ENCODE data around the gene OXNAD1. TPM values are rescaled to one million over a fixed set of nuclear protein-coding genes. Genes with fewer than 3 reads are reported as not detected.

OXNAD1 gene
- total RNA-seq, result 11.2 and 17.0 TPM in 2 replicates

GRCh38 chr3:16264708-16265454 lies at the start of gene OXNAD1, which contains the start of gene DPH3:
Gene OXNAD1, plus strand, starts transcription at chr3:16265212. Its CDS starts 5,741 bp downstream, at chr3:16270953.
Gene DPH3, minus strand, starts transcription at chr3:16264943. Its CDS starts 67 bp downstream, at chr3:16264876.

Other genes starting within 250 kb of the OXNAD1 start
- 3.4 and 4.6 TPM in 2 replicates for gene GALNT15, start 90.5 kb upstream of the OXNAD1 start, total RNA-seq
- 15.8 and 19.0 TPM in 2 replicates for gene DPH3, start 269 bp upstream of the OXNAD1 start, total RNA-seq
- 27.8 and 31.4 TPM in 2 replicates for gene RFTN1, start 248.5 kb downstream of the OXNAD1 start, total RNA-seq

Data from uterine smooth muscle cell (primary cell).